Mesodermal cell (in vitro differentiated cells): ENCODE measurements around the gene NR6A1.
A peak's percentile ranks its signal among the peaks of the same experiment; 100 is the strongest.

Experiments used
- H3K27ac ChIP-seq: 2 replicates; pipeline ENCODE4 v1.7.0; 2013; ENCODE audit warnings: mild to moderate bottlenecking, low read depth, low read length, moderate library complexity; ENCODE audit not compliant: severe bottlenecking
- H3K36me3 ChIP-seq: 2 replicates; pipeline ENCODE4 v1.7.1; 2013; ENCODE audit warnings: mild to moderate bottlenecking, low read length, moderate library complexity; ENCODE audit not compliant: control insufficient read depth, insufficient read depth
- H3K4me1 ChIP-seq: one replicate; pipeline ENCODE4 v1.7.1; 2013; ENCODE audit warnings: mild to moderate bottlenecking, low read length; ENCODE audit not compliant: insufficient read depth, control insufficient read depth, poor library complexity, severe bottlenecking
- H3K4me3 ChIP-seq: 2 replicates; pipeline ENCODE4 v1.7.0; 2013; ENCODE audit warnings: low read length, control low read depth, mild to moderate bottlenecking; ENCODE audit not compliant: insufficient read depth, poor library complexity, severe bottlenecking; ENCODE audit errors: extremely low read depth
- H3K9me3 ChIP-seq: 2 replicates; pipeline ENCODE4 v1.7.1; 2013; ENCODE audit warnings: mild to moderate bottlenecking, low read length, moderate library complexity; ENCODE audit not compliant: control insufficient read depth
- WGBS, 2 experiments: methylation state at CpG; one replicate each; pipeline ENCODE4 v1.1.5; 2013; ENCODE audit warnings: missing lambda C conversion rate in 2 of 2; ENCODE audit not compliant: insufficient coverage in 2 of 2; 5-methylcytosine and 5-hydroxymethylcytosine counted together

The NR6A1 gene

GRCh38 chr9:124652615-124653393 lies 118.3 kb downstream of the NR6A1 start:
- 80 to 83% methylated on average over 1 to 2 of the region's 3 CpGs for whole genome bisulfite sequencing, 2 experiments
- Histone ChIP-seq H3K9me3 (no peaks in the 10 kb centered on the region), H3K36me3 (no peaks in the 10 kb centered on the region), H3K27ac (peak overlapping the region; percentile 26), H3K4me3 (no peak overlapping the region), H3K4me1 (peaks cover 9% of the 10 kb centered on the region)

GRCh38 chr9:124652203-124652602 lies 118.9 kb downstream of the NR6A1 start:
- H3K36me3 ChIP-seq, result no peaks in the 10 kb centered on the region
- WGBS, 2 experiments, result 100% methylated on average over 1 of the region's 1 CpG
- no peaks in the 10 kb centered on the region for H3K9me3 ChIP-seq
- peaks cover 6% of the 10 kb centered on the region for H3K4me1 ChIP-seq
- peak overlapping the region; percentile 26 for H3K27ac ChIP-seq
- no peak overlapping the region for H3K4me3 ChIP-seq

DNA sequence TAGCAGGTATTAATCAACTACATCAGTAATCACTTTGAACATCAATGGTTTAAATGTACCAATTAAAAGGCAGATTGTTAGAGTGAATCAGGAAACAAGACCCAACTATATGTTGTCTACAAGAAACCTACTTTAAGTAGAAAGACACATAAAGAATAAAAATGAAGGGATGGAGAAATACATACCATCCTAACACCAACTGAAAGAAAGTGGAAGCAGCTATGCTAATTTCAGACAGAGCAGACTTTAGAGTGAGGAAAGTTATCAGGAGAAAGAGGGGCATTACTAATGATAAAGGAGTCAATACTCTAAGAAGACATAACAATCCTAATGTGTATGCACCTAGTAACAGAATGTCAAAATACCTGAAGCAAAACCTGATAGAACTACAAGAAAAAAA lies 125.8 kb downstream of the NR6A1 start:
- Histone ChIP-seq H3K4me3 (no peak overlapping the region), H3K4me1 (no peaks in the 10 kb centered on the region), H3K36me3 (no peaks in the 10 kb centered on the region), H3K27ac (no peak overlapping the region), H3K9me3 (peaks cover 4% of the 10 kb centered on the region)

DNA sequence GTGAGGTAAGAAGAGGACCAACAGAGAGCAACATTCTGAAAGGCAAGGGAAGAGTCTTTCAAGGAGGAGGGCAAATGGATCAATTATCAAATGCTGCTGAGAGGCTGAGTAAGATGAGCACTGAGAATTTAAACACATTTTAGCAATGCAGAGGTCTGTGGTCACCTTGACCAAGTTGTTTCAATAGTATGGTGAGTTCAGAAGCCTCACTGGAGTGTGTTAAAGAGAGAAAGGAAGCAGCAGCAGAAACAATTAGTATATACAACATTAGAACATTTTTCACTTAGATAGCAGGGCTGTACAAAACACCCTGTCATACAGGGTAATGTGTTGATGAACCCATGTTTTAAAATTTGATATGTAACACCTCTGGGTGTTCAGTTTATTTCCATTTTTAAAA lies 131.5 kb downstream of the NR6A1 start:
- Histone ChIP-seq H3K27ac (no peak overlapping the region), H3K9me3 (no peaks in the 10 kb centered on the region), H3K4me3 (no peak overlapping the region), H3K4me1 (no peaks in the 10 kb centered on the region), H3K36me3 (no peaks in the 10 kb centered on the region)

- Histone ChIP-seq H3K27ac (no peak overlapping the region), H3K4me1 (no peaks in the 10 kb centered on the region), H3K9me3 (no peaks in the 10 kb centered on the region), H3K4me3 (no peak overlapping the region), H3K36me3 (peaks cover 3% of the 10 kb centered on the region)
- WGBS, 2 experiments, result 72 to 85% methylated on average over 3 of the region's 5 CpGs
Measured at GRCh38 chr9:124635285-124635684, 135.8 kb downstream of the NR6A1 start.

- Histone ChIP-seq H3K4me3 (no peak overlapping the region), H3K4me1 (no peaks in the 10 kb centered on the region), H3K9me3 (no peaks in the 10 kb centered on the region), H3K36me3 (peaks cover 3% of the 10 kb centered on the region), H3K27ac (no peak overlapping the region)
- 84 to 100% methylated on average over 1 to 3 of the region's 5 CpGs for WGBS, 2 experiments
Measured at GRCh38 chr9:124632077-124632621, 139.0 kb downstream of the NR6A1 start.

- Histone ChIP-seq H3K4me3 (no peak overlapping the region), H3K27ac (no peak overlapping the region), H3K9me3 (no peaks in the 10 kb centered on the region), H3K4me1 (no peaks in the 10 kb centered on the region), H3K36me3 (peaks cover 3% of the 10 kb centered on the region)
Measured at GRCh38 chr9:124631326-124631725, 139.8 kb downstream of the NR6A1 start.

GRCh38 chr9:124629600-124629999 lies 141.5 kb downstream of the NR6A1 start:
- Histone ChIP-seq H3K27ac (no peak overlapping the region), H3K4me1 (no peaks in the 10 kb centered on the region), H3K36me3 (peaks cover 3% of the 10 kb centered on the region), H3K4me3 (no peak overlapping the region), H3K9me3 (no peaks in the 10 kb centered on the region)
- WGBS, 2 experiments, result 100% methylated on average over 1 to 2 of the region's 2 CpGs

GRCh38 chr9:124628741-124629140 lies 142.4 kb downstream of the NR6A1 start:
- peaks cover 3% of the 10 kb centered on the region for H3K36me3 ChIP-seq
- no peaks in the 10 kb centered on the region for H3K4me1 ChIP-seq
- no peak overlapping the region for H3K4me3 ChIP-seq
- H3K9me3 ChIP-seq, result no peaks in the 10 kb centered on the region
- WGBS, 2 experiments, result 97% methylated on average over 9 to 11 of the region's 11 CpGs
- no peak overlapping the region for H3K27ac ChIP-seq

GRCh38 chr9:124626276-124626675 lies 144.8 kb downstream of the NR6A1 start:
- Histone ChIP-seq H3K4me3 (no peak overlapping the region), H3K36me3 (no peaks in the 10 kb centered on the region)
- WGBS, 2 experiments, result 100% methylated on average over 3 of the region's 4 CpGs

DNA sequence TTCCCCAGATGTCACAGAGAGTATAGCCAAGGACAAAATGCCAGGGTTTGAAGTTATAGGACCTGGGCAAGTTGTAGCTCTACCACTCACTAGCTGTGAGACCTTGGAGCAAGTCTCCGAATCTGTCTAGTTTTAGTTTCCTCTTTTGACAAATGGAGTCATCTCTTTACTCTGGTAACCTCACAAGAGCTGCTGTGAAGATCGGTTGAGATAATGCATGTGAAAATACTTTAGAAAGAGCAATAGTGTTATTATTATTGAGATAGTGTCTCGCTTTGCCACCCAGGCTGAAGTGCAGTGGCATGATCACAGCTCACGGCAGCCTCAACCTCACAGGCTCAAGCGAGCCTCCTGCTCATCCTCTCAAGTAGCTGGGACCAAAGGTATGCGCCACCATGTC lies 146.0 kb downstream of the NR6A1 start:
- no peaks in the 10 kb centered on the region for H3K9me3 ChIP-seq
- H3K36me3 ChIP-seq, result no peaks in the 10 kb centered on the region
- 100% methylated on average over 3 to 6 of the region's 6 CpGs for WGBS, 2 experiments
- no peak overlapping the region for H3K27ac ChIP-seq
- peaks cover 14% of the 10 kb centered on the region for H3K4me1 ChIP-seq
- no peak overlapping the region for H3K4me3 ChIP-seq

More at GRCh38 chr9:124626276-124626675, 144.8 kb downstream of the NR6A1 start:
- Histone ChIP-seq H3K27ac (no peak overlapping the region), H3K9me3 (no peaks in the 10 kb centered on the region), H3K4me1 (peaks cover 14% of the 10 kb centered on the region)
